ENCODE measurements around the gene RRBP1.

RRBP1 gene

GRCh38 chr20:17633850-17634500, 48.1 kb downstream of the RRBP1 start:
- DNase-seq, result no peak

DNA sequence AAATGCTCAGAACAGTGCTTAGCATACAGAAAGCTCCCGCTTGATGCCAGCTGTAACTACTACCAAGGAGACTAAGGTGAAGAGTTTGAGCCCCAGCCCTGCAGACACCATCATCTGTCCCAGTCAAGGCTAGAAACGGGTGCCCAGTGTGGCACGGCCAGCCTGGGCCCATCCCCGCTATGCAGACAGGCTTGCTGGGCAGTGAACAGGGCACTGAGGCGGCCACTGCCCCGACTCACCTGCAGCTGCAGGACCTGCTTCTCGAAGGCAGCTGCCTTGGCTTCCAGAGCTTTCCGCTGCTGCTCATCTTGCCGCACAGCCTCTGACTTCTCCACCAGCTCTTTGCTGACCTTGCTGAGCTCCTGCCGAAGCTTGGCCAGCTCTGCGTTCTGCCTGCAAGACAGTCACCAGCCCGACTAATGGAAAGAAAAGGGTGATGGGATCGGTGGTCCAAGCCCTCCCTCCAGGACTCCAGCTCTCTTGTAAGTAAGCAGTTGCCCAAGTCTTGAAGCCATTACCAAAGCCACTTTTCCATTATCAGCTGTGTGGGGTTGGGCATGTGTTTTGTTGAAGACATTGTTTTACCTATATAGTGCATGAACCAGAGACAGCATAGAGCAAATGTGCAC, 48.7 kb downstream of the RRBP1 start:
- no peak for DNase-seq

DNA sequence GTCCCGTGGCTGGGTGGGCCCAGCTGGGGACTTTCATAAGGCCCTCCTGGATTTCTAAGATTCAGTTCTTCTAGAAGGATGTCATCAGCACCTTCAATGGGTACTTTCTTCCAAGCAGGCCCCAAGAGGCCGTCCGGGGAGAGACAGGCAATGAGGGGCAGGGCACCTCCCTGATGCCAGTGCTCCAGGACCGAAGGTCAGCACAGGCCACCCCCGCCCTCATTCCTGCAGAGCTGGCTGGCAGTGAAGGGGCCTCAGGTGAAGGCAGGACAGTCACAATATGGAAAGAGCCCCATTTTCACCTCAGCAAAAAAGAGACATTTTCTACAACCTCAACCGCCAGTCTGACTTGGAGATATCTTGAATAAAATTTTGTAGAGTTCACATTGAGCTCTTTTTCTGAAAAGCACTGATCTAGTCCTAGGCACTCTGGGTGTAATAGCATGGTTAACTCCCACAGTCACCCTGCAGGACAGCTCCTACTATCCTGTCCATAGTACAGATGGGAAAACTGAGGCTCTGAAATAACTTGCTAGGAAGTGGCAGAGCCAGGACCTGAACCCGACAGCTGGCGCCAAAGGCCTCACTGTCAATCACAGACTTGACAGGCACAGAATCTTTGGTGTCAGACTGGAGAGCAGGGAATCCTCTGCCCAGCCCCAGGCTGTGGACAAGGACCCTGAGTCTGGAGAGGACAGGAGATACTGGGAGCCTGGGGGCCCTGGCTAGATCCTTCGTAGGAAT, 50.3 kb downstream of the RRBP1 start:
- no peak for DNase-seq

- DNase-seq, result no peak
Observed at GRCh38 chr20:17630806-17631195, 51.2 kb downstream of the RRBP1 start.

DNA sequence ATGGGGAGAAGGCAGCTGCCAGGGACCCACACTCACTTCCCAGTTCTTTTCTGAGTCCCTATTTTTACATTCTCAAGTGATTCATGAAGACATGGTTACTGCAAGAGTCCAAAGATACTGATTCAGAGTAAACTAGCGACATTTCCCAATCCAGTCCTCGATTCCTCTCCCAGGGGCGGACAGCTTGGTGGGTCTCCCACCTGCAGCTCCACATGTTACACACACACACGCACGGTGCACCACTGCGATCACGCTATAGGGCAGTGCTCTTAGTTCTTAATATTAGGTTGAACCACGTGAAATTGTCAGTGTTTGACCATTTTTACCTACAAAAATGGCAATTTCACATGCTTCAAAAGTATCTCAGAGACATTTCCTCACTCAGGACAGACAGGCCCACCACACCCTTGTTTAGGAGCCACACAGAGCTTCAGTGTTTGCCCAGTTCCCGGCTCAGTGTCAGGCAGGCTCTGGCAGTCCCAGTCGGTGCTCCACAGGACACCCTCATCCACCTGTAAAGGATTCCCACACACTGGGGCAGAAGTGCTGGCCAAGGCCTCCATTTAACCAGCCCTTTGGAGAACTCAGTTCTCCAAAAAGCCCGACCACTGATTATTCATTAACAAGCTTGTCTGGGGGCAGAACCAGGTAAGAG, 51.8 kb downstream of the RRBP1 start:
- no peak for DNase-seq

DNA sequence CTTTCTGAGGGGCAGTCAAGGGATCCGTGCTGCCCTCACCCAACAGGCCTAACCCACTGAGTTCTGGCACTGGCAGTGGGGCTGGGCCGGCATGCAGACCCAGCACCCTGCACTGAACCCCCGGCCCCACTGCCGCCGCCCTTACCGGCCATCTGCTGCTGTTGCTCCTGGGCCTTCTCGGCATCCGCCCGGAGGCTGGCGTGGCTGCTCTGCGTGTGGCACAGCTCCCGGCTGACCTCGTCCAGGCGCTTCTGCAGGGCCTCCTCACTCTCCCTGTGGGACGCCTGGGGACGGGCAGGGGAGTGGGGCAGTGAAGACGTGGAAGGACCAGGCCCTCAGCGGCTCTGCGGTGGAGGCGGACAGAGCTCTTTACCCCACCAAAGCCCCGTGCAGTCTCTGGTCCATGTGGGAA, 52.4 kb downstream of the RRBP1 start:
- DNase-seq, result no peak

- DNase-seq, result no peak
Observed at GRCh38 chr20:17629025-17629424, 53.0 kb downstream of the RRBP1 start.

- DNase-seq, result no peak
Observed at GRCh38 chr20:17628101-17628841, 53.8 kb downstream of the RRBP1 start.

DNA sequence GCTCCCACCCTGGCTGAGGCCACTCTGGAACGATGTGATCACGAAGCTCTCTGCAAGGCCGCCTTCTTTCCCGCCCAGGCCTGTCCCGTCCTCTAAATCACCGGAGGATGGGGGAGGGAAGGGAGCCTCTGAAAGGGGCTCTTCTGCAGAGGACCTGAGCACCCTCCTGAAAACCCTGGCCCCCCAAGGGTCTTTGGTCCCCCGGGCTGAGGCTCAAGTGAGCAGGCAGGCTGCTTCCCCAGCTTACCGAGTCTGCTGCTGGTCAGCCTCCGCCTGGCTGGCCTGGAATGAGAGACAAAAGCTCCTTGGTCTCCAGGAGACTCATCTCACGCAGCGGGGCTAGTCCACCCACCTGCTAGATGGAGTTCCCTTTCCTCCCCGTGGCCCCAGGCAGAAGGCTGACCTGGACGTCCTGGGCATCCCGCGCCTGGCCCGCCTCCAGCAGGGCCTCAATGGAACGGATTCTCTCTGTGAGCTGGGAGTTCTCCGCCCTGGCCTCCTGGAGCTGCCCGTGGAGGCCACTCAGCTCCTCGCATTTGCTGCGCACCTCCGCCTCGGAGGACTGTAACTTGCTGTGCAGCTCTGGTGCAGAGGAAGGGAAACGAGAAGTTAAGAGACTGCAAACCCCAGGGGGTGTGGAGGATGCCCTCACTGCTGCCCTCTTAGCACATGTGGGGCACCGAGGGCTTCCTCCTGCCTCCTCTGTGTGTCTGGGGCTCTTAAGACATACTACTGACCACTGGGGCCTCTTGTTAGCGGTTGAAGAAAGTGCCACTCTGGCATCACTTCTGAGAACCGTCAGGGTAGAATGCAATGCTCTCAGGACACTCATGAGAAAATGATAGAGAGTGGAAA, 54.7 kb downstream of the RRBP1 start:
- DNase-seq, result no peak

- no peak for DNase-seq
Observed at GRCh38 chr20:17626217-17627007, 55.6 kb downstream of the RRBP1 start.

GRCh38 chr20:17625246-17626051, 56.6 kb downstream of the RRBP1 start:
- no peak for DNase-seq

DNA sequence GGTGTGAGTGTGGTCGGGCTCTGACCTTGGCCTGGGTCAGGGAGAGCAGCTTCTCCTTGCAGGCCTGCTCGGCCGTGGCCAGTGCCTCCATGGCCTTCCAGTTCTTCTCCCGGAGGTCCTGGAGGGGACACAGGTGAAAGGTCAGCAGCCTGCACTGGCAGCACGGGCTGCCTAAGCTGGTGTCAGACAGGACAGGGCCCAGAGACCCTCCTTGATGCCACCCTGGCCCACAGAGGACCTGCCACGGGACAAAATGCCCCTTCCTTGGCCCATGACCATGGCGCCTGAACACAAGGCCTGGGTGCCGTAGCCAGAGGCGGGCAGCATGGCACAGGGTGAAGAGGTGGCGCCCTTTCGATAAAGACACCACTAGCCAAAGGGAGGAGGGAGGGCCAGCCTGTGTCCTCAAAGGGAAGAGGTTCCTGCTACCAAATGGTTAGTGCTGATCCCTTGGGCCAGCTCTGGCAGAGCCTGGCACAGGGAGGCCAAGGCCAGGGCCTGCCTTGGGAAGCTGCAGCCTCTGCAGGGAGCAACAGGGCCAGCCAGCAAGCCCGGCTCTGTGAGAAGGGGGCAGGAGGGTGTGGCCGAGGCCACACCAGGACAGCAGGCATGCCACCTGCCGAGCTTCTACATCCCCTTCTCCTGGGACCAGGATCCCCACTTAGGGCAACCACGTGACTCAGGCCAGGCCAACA, 57.3 kb downstream of the RRBP1 start:
- no peak for DNase-seq

- DNase-seq, result no peak
Observed at GRCh38 chr20:17624070-17624469, 58.0 kb downstream of the RRBP1 start.

GRCh38 chr20:17622851-17623508, 59.1 kb downstream of the RRBP1 start:
- no peak for DNase-seq

DNA sequence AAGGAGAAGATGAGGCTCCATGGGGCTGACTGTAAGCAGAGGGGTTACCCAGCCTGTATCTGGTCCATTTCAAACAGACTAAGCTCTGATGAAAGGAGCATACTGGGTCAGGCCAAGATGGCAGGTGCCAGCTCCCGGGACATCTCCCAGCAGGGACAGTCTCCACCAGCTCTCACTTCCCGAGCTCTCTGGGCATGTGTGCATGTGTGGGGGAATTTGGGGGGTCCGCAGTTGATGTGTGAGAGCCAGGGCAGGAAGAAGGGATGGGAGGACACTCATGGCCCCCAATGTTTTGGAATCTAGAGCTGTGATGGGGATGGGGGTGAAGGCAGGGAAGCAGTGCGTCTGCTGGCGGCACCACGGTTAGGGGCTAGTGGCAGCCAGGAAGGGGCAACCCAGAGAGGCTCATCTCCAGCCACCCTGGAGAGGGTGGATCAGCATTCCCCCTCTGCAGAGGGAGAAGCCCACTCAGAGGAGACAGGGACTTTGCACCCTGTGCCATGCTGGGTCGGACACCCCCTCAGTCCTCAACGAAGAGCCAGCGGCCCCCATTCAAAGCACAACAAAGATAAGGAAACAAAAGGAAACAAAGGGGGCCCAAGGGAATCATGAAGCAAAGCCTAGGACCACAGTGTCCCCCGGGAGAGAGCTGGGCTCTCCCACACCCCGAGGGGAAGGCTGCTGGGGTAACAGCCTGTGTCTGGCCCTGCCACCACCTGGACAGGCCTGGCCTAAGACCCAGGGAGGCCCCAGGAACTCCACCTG, 59.8 kb downstream of the RRBP1 start:
- DNase-seq, result no peak

DNA sequence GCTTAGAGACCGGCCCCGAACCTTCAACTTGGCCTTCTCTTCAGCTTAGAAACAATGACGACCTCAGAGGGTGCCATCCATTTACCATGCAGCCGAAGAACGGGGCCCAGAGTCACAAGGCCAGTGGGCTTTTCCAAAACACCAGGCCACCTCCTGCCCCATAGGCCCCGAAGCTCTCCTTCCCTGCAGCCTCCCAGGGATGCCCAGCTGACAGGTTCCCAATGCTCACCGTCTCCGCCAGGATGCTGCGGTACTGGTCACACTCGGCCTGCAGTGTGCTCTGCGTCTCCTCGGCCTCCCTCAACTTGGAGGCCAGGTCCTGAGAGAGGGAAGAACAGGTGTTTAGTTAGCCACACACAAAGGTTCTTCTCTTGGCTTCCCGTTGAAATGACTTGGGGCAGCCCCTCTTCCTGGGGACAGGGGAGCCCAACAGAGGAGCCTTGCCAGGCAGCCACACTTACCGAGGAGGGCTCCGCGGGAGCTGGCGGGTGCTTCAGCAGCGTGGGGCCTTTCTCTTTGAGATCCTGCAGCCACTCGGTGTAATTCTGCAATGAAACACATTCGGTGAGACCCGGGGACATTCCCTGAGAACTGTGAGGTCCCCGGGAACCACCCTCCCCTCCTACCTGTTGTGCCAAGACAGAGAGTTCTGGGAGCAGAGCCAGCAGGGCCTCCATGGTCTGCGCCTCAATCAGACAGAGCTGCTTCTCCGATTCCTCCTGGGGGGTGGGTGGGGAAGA, 60.6 kb downstream of the RRBP1 start:
- DNase-seq, result no peak
